ENCODE data around the gene NECTIN1. TPM values are rescaled to one million over a fixed set of nuclear protein-coding genes. Genes with fewer than 3 reads are reported as not detected.
"Not testable (repeated sequence)": the region's sequence is repeated elsewhere in the genome, so short reads cannot be mapped to it uniquely, and the experiment has no call there.

Gene NECTIN1
- polyA plus RNA-seq, 1 donor from 2014 or later: 0.11 TPM

GRCh38 chr11:119599864-119600541 lies 129.0 kb downstream of the NECTIN1 start:
- Mint-ChIP-seq H3K4me3 (no peak overlapping the region), H3K4me1 (no peaks in the 10 kb centered on the region), H3K27me3 (peaks cover 23% of the 10 kb centered on the region), H3K27ac (no peak overlapping the region), H3K9me3 (no peaks in the 10 kb centered on the region), H3K36me3 (peaks cover 4% of the 10 kb centered on the region)

- H3K27me3 Mint-ChIP-seq: peaks cover 14% of the 10 kb centered on the region
- H3K27ac Mint-ChIP-seq, H3K4me3 Mint-ChIP-seq, H3K36me3 Mint-ChIP-seq, H3K4me1 Mint-ChIP-seq, H3K9me3 Mint-ChIP-seq: not testable (repeated sequence)
Measured at GRCh38 chr11:119595941-119596340, 133.1 kb downstream of the NECTIN1 start.

- Mint-ChIP-seq H3K27ac (no peak overlapping the region), H3K4me1 (no peaks in the 10 kb centered on the region), H3K4me3 (no peak overlapping the region), H3K9me3 (peaks cover 0 to 5% (median 0%) of the 10 kb centered on the region in 3 donors), H3K27me3 (peaks cover 9% of the 10 kb centered on the region), H3K36me3 (no peaks in the 10 kb centered on the region)
Measured at GRCh38 chr11:119594639-119595249, 134.3 kb downstream of the NECTIN1 start.

- H3K27ac Mint-ChIP-seq: no peak overlapping the region
- no peak overlapping the region for H3K4me3 Mint-ChIP-seq
- H3K27me3 Mint-ChIP-seq: peaks cover 12% of the 10 kb centered on the region
- H3K9me3 Mint-ChIP-seq: peaks cover 0 to 5% (median 0%) of the 10 kb centered on the region in 3 donors
- no peaks in the 10 kb centered on the region for H3K4me1 Mint-ChIP-seq
- H3K36me3 Mint-ChIP-seq: no peaks in the 10 kb centered on the region
Measured at GRCh38 chr11:119593346-119593745, 135.7 kb downstream of the NECTIN1 start.

GRCh38 chr11:119592642-119593041 lies 136.4 kb downstream of the NECTIN1 start:
- no peak overlapping the region for H3K4me3 Mint-ChIP-seq
- H3K36me3 Mint-ChIP-seq: no peaks in the 10 kb centered on the region
- no peak overlapping the region for H3K27ac Mint-ChIP-seq
- no peaks in the 10 kb centered on the region for H3K4me1 Mint-ChIP-seq
- peaks cover 15% of the 10 kb centered on the region for H3K27me3 Mint-ChIP-seq
- H3K9me3 Mint-ChIP-seq: peaks cover 0 to 5% (median 0%) of the 10 kb centered on the region in 3 donors

- peak overlapping the region in 1 of 3 donors; percentile 2 for H3K27ac Mint-ChIP-seq
- no peak overlapping the region for H3K4me3 Mint-ChIP-seq
- H3K27me3 Mint-ChIP-seq: peaks cover 13% of the 10 kb centered on the region
- H3K9me3 Mint-ChIP-seq: peaks cover 0 to 5% (median 0%) of the 10 kb centered on the region in 3 donors
- H3K36me3 Mint-ChIP-seq: no peaks in the 10 kb centered on the region
- H3K4me1 Mint-ChIP-seq: no peaks in the 10 kb centered on the region
Measured at GRCh38 chr11:119591836-119592310, 137.1 kb downstream of the NECTIN1 start.

- Mint-ChIP-seq H3K27me3 (peaks cover 14% of the 10 kb centered on the region), H3K36me3 (no peaks in the 10 kb centered on the region), H3K4me3 (no peak overlapping the region), H3K9me3 (peaks cover 0 to 8% (median 0%) of the 10 kb centered on the region in 3 donors), H3K4me1 (no peaks in the 10 kb centered on the region), H3K27ac (no peak overlapping the region)
Measured at GRCh38 chr11:119590651-119591351, 138.2 kb downstream of the NECTIN1 start.

- Mint-ChIP-seq H3K27me3 (peaks cover 28% of the 10 kb centered on the region), H3K9me3 (peaks cover 0 to 6% (median 0%) of the 10 kb centered on the region in 3 donors), H3K27ac (no peak overlapping the region), H3K4me1 (peaks cover 0 to 1% (median 0%) of the 10 kb centered on the region in 3 donors), H3K4me3 (no peak overlapping the region), H3K36me3 (no peaks in the 10 kb centered on the region)
Measured at GRCh38 chr11:119589001-119589400, 140.0 kb downstream of the NECTIN1 start.
